HT-29 (cell line): ENCODE results near the gene USF1. TPM values are rescaled to one million over a fixed set of nuclear protein-coding genes. Genes with fewer than 3 reads are reported as not detected.
"Not testable (repeated sequence)": the region's sequence is repeated elsewhere in the genome, so short reads cannot be mapped to it uniquely, and the experiment has no call there.

Source experiments
- DNase-seq: peaks from one replicate; pipeline ENCODE4 v3.0.0-alpha.2; 2015; ENCODE audit warnings: low spot score
- small RNA-seq: library from RNA; depleted of rRNA; stranded (forward); fragments of <200 nt; gene quantifications from one replicate; pipeline ENCODE3, GENCODE V24; 2014
- total RNA-seq: library from RNA; depleted of rRNA; stranded (reverse); fragments of >200 nt; shearing (Covaris generic); gene quantifications from 2 replicates; pipeline ENCODE4 v1.2.3, GENCODE V29; 2014; rRNA removed

USF1 gene
- total RNA-seq, 1 experiment from 2014 or later, result 79.3 TPM

GRCh38 chr1:160992036-160992435 is 53.7 kb downstream of the USF1 start:
- DNase-seq, result not testable (repeated sequence)

Small RNA genes lying within 50 kb of the gene (small RNA-seq; reads per million reads assigned to genes)
- not detected for gene AL591806.2

Other genes with a start within 250 kb of the USF1 start
- not detected in 2 replicates for gene LY9, start 249.8 kb downstream of the USF1 start, total RNA-seq
- not detected in 2 replicates for gene CD244, start 183.1 kb downstream of the USF1 start, total RNA-seq
- not detected in 2 replicates for gene ITLN1, start 160.8 kb downstream of the USF1 start, total RNA-seq
- not detected in 2 replicates for gene ITLN2, start 91.2 kb downstream of the USF1 start, total RNA-seq
- 128 and 154 TPM in 2 replicates for gene F11R, start 24.8 kb downstream of the USF1 start, total RNA-seq
- 121 and 139 TPM in 2 replicates for gene TSTD1, start 7.0 kb downstream of the USF1 start, total RNA-seq
- 0.58 and 0.86 TPM in 2 replicates for gene ARHGAP30, start 23.9 kb upstream of the USF1 start, total RNA-seq
- 8.6 and 10.4 TPM in 2 replicates for gene NECTIN4, start 43.6 kb upstream of the USF1 start, total RNA-seq
- 3.8 and 5.5 TPM in 2 replicates for gene KLHDC9, start 52.4 kb upstream of the USF1 start, total RNA-seq
- 67.7 and 70.5 TPM in 2 replicates for gene PFDN2, start 72.1 kb upstream of the USF1 start, total RNA-seq
- gene NIT1, start 72.1 kb upstream of the USF1 start, total RNA-seq, result 25.1 and 30.8 TPM in 2 replicates
- 36.6 and 40.8 TPM in 2 replicates for gene DEDD, start 86.7 kb upstream of the USF1 start, total RNA-seq
- 66.4 and 81.3 TPM in 2 replicates for gene UFC1, start 108.0 kb upstream of the USF1 start, total RNA-seq
- 20.8 and 24.6 TPM in 2 replicates for gene USP21, start 113.5 kb upstream of the USF1 start, total RNA-seq
- 11.7 and 14.3 TPM in 2 replicates for gene PPOX, start 120.4 kb upstream of the USF1 start, total RNA-seq
- gene B4GALT3, start 131.5 kb upstream of the USF1 start, total RNA-seq, result 57.5 and 70.7 TPM in 2 replicates
- not detected in 2 replicates for gene ADAMTS4, start 153.1 kb upstream of the USF1 start, total RNA-seq
- gene NDUFS2, start 156.4 kb upstream of the USF1 start, total RNA-seq, result 90.6 and 122 TPM in 2 replicates
- gene FCER1G, start 169.3 kb upstream of the USF1 start, total RNA-seq, result not detected in 2 replicates
- gene APOA2, start 177.7 kb upstream of the USF1 start, total RNA-seq, result 0.52 TPM in 1 of 2 replicates, not detected in the other
- 3.5 and 3.6 TPM in 2 replicates for gene TOMM40L, start 180.1 kb upstream of the USF1 start, total RNA-seq
- gene NR1I3, start 192.2 kb upstream of the USF1 start, total RNA-seq, result not detected in 2 replicates
- gene PCP4L1, start 212.8 kb upstream of the USF1 start, total RNA-seq, result not detected in 2 replicates